Vein endothelial cell (primary cell): ENCODE data around the gene POLR1C. TPM values are rescaled to one million over a fixed set of nuclear protein-coding genes. Genes with fewer than 3 reads are reported as not detected.

Experiments used
- small RNA-seq: library from RNA; depleted of rRNA; stranded (forward); fragments of <200 nt; gene quantifications from one replicate; pipeline ENCODE3, GENCODE V24; 2012
- total RNA-seq: library from RNA; depleted of rRNA; stranded (reverse); fragments of >200 nt; gene quantifications from 2 replicates; pipeline ENCODE4 v1.2.3, GENCODE V29; 2012

The POLR1C gene, protein sequence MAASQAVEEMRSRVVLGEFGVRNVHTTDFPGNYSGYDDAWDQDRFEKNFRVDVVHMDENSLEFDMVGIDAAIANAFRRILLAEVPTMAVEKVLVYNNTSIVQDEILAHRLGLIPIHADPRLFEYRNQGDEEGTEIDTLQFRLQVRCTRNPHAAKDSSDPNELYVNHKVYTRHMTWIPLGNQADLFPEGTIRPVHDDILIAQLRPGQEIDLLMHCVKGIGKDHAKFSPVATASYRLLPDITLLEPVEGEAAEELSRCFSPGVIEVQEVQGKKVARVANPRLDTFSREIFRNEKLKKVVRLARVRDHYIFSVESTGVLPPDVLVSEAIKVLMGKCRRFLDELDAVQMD
- 34.9 and 39.5 TPM in 2 replicates for total RNA-seq

DNA sequence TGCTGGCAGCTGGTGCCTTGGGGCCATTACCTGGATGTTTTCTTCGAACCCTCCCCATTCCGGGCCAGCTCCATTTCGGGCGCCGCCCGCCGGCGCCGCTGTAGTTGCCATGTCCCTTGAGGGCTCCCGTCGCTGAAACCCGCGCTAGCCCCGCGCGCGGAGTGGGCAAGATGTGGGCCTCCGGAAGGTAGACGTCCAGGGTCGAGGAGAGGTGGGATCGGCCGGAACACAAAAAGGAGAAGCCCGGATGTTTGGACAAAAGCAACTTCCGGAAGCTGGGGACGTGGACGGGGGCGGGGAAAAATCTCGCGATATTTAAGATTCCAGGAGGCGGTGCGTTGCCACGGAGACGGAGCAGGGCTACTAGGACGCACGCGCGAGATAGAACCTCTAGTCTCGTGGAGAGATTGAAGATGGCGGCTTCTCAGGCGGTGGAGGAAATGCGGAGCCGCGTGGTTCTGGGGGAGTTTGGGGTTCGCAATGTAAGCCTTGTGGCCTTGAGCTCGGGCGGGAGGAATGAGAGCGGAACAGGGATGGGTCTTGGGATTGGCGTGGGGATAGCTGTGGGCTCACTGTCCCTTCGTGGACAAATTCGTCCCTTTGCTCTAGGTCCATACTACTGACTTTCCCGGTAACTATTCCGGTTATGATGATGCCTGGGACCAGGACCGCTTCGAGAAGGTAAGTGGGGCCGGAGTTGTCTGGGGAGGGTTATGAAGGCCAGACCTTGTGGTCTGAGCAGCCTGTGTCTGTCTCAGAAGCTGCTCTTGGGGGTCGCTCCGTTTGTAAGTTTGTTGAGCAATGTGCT, at the start of gene POLR1C, which contains the start of gene YIPF3:
Gene POLR1C (plus strand): TSS at position 393 of the 808 bp plus-strand sequence. CDS start 21 bp downstream, at position 414.
Gene YIPF3 (minus strand): TSS at position 230 of the 808 bp plus-strand sequence. CDS start 119 bp downstream, at position 111.

DNA sequence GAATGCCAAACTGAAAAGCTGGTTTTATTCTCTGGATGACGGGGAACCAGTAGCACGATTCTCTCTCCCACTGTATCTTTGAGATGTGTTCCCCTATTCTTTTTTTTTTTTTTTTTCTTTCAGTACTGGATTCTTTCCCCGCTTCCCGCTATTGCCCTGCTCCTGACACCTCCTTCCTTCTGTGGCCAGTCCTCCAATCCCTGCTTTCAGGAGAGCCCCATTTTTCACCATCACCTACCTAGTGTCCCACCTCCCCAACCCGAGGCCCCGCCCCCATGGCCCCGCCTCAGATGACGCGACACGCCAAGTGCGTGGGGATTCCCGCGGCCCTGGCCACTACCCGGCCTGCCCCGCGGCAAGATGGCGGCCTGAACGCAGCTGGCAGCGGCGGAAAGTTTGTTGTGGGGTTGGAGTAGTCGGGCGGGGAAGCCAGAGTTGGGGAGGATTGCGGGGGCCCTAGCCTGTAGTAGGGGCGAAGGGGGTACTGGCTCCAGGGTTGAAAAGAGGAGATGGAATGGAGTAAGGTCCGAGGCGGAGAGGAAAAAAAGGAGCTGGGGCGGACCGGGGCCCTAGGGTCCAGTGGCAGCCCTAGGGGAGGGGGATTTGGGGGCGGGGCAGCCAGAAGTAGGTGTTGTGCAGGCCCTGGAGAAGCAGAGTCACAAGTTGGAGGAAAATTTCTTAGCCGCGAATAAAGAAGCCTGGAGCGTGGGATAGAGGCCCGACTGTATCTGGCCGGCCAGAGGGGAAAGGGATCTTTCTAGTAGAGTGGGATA, 39.5 kb upstream of the POLR1C start, which contains the start of gene TJAP1:
Gene TJAP1 (plus strand): TSS at position 336 of the 773 bp plus-strand sequence. CDS start 21,432 bp downstream, outside the sequence.

DNA sequence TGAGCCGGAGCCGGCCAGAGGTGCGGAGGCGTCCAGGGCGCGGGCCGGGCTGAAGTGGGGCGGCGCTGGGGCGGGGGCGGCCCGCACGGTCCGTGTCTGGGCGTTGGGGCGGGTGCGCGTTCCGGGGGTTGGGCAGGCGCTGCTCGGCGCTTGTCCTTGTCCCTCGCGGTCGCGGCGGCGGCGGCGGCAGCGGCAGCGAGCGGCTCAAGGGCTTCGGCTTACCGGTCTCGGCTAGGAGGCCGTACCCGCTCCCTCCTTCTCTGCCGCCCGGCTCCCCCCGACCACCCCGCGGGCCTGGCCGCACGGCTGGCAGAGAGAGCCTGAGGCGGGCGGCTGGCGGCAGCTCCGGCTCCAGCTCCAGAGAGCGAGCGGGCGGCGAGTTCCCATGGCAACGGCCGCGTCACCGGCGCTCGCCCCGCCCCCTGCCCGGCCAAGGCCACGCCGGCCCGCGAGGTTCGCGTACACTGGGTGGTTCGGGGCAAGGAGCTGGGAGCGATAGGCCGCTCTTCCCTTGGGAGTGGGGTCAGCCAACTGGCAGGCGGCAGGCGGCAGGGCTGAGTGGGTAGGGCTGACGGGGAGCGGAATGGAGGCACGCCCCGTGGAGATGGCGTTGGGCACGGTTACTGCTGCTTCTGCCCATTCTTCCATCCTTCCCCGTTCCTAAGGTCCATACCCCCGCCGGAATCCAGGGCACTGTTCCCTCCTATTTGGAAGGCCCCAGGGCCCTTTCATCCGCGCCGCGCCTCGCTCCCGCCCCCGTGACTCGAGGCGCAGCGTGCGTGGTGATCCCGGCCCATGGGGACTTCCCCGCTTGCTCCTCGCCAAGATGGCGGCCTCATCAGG, 6.7 kb upstream of the POLR1C start, which contains the start of gene LRRC73:
Gene LRRC73 (minus strand): TSS at position 363 of the 843 bp plus-strand sequence. CDS start 561 bp downstream, outside the sequence.

Small RNA genes lying within 50 kb of the gene (small RNA-seq; reads per million reads assigned to genes)
- gene RF00426 = not detected
- not detected for gene RNU6-1113P

Other genes with a start within 250 kb of the POLR1C start
- gene SLC22A7, start 218.8 kb upstream of the POLR1C start, total RNA-seq = not detected in 2 replicates
- not detected in 2 replicates for gene CRIP3, start 208.3 kb upstream of the POLR1C start, total RNA-seq
- gene ZNF318, start 147.4 kb upstream of the POLR1C start, total RNA-seq = 8.8 and 9.6 TPM in 2 replicates
- 21.1 and 23.8 TPM in 2 replicates for gene ABCC10, start 89.5 kb upstream of the POLR1C start, total RNA-seq
- gene DLK2, start 61.5 kb upstream of the POLR1C start, total RNA-seq = 0.33 TPM in 1 of 2 replicates, not detected in the other
- gene TJAP1, start 39.5 kb upstream of the POLR1C start, total RNA-seq = 15.4 and 16.0 TPM in 2 replicates
- gene LRRC73, start 6.7 kb upstream of the POLR1C start, total RNA-seq = 0.19 and 0.65 TPM in 2 replicates
- gene YIPF3, start 163 bp upstream of the POLR1C start, total RNA-seq = 131 and 133 TPM in 2 replicates
- gene XPO5, start 58.9 kb downstream of the POLR1C start, total RNA-seq = 37.2 and 41.0 TPM in 2 replicates
- gene POLH, start 59.1 kb downstream of the POLR1C start, total RNA-seq = 28.7 and 38.1 TPM in 2 replicates
- 48.7 and 51.8 TPM in 2 replicates for gene GTPBP2, start 112.2 kb downstream of the POLR1C start, total RNA-seq
- 37.6 and 49.6 TPM in 2 replicates for gene MAD2L1BP, start 118.8 kb downstream of the POLR1C start, total RNA-seq
- gene RSPH9, start 127.9 kb downstream of the POLR1C start, total RNA-seq = under 0.01 and 0.19 TPM in 2 replicates
- 44.1 and 55.5 TPM in 2 replicates for gene MRPS18A, start 170.7 kb downstream of the POLR1C start, total RNA-seq